ENCODE results near the gene OR2C3. TPM values are rescaled to one million over a fixed set of nuclear protein-coding genes. Genes with fewer than 3 reads are reported as not detected.

OR2C3 gene
- total RNA-seq, 1 experiment from 2014 or later, result not detected

DNA sequence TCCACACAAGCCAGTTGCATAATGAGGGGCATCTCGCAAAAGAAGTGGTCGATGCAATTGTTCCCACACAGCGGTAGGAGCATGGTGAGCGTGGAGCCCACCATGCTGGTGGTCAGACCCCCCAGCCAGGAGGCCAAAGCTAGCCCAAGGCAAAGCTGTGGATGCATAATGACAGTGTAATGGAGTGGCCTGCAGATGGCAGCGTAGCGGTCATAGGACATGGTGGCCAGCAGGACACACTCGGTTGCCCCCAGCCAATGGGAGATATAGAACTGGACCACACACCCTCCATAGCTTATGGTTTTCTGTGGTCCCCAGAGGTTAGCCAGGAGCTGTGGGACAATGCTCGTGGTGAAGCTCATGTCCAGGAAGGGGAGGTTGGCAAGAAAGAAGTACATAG, 4.3 kb downstream of the OR2C3 start:
- Histone ChIP-seq H3K27me3 (ENCODE audit: insufficient read depth, low read length) (0 out of 2 replicates have a peak, but pooled peaks cover 4% of the 10 kb centered on the region), H4K20me1 (ENCODE audit: insufficient read depth) (no peaks in the 10 kb centered on the region), H3K9ac (ENCODE audit: low read length) (no peak overlapping the region), H3K27ac (ENCODE audit: low read depth, low read length) (no peak overlapping the region), H2AFZ (ENCODE audit: low read depth, low read length, poor library complexity, severe bottlenecking) (no peak overlapping the region), H3K9me3 (ENCODE audit: control insufficient read depth in 1 of 2, insufficient read depth in 1 of 2, low read depth in 1 of 2, low read length in 2 of 2) (no peaks in the 10 kb centered on the region), H3K4me1 (ENCODE audit: control insufficient read depth in 1 of 2, insufficient read depth in 2 of 2, low read length in 2 of 2) (peaks cover 0 to 8% of the 10 kb centered on the region in 2 experiments; a peak in 1 of 4 replicates), H3K4me2 (ENCODE audit: low read length) (no peak overlapping the region), H3K4me3 (replicated peaks in 1 of 2; ENCODE audit: low read depth in 1 of 2, low read length in 2 of 2) (no peak overlapping the region), H3K79me2 (ENCODE audit: insufficient read depth, low read length) (no peaks in the 10 kb centered on the region), H3K9me2 (ENCODE audit: insufficient read depth) (no peaks in the 10 kb centered on the region), H3K36me3 (ENCODE audit: control insufficient read depth in 1 of 2, insufficient read depth in 2 of 2, low read length in 2 of 2) (no peaks in the 10 kb centered on the region)
- DNase-seq (ENCODE audit: low read depth, low spot score) (no peak), ATAC-seq (peak; percentile 81)
- ChIA-PET CTCF (no interaction called here), RAD21 (ENCODE audit: low non-redundant PET in 1 of 2, low total read pairs in 2 of 2, uncharacterized antibody in 2 of 2, unreplicated experiment in 2 of 2) (no interaction called here), POLR2A (no interaction called here)
- intact Hi-C loops (cut with micrococcal nuclease), result no loop called here
- TF ChIP-seq, protein P1, sequence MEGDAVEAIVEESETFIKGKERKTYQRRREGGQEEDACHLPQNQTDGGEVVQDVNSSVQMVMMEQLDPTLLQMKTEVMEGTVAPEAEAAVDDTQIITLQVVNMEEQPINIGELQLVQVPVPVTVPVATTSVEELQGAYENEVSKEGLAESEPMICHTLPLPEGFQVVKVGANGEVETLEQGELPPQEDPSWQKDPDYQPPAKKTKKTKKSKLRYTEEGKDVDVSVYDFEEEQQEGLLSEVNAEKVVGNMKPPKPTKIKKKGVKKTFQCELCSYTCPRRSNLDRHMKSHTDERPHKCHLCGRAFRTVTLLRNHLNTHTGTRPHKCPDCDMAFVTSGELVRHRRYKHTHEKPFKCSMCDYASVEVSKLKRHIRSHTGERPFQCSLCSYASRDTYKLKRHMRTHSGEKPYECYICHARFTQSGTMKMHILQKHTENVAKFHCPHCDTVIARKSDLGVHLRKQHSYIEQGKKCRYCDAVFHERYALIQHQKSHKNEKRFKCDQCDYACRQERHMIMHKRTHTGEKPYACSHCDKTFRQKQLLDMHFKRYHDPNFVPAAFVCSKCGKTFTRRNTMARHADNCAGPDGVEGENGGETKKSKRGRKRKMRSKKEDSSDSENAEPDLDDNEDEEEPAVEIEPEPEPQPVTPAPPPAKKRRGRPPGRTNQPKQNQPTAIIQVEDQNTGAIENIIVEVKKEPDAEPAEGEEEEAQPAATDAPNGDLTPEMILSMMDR (IDR thresholded peaks at IDR 0.05 in 2 of 3, conservative IDR thresholded peaks at IDR 0.05 in 1 of 3; ENCODE audit: borderline replicate concordance in 1 of 3, insufficient read depth in 1 of 3, low read depth in 2 of 3, low read length in 2 of 3), result peak in 2 of 3 experiments; percentile 41 to 43; a peak in 4 of 6 replicates
- TF ChIP-seq, protein P2, sequence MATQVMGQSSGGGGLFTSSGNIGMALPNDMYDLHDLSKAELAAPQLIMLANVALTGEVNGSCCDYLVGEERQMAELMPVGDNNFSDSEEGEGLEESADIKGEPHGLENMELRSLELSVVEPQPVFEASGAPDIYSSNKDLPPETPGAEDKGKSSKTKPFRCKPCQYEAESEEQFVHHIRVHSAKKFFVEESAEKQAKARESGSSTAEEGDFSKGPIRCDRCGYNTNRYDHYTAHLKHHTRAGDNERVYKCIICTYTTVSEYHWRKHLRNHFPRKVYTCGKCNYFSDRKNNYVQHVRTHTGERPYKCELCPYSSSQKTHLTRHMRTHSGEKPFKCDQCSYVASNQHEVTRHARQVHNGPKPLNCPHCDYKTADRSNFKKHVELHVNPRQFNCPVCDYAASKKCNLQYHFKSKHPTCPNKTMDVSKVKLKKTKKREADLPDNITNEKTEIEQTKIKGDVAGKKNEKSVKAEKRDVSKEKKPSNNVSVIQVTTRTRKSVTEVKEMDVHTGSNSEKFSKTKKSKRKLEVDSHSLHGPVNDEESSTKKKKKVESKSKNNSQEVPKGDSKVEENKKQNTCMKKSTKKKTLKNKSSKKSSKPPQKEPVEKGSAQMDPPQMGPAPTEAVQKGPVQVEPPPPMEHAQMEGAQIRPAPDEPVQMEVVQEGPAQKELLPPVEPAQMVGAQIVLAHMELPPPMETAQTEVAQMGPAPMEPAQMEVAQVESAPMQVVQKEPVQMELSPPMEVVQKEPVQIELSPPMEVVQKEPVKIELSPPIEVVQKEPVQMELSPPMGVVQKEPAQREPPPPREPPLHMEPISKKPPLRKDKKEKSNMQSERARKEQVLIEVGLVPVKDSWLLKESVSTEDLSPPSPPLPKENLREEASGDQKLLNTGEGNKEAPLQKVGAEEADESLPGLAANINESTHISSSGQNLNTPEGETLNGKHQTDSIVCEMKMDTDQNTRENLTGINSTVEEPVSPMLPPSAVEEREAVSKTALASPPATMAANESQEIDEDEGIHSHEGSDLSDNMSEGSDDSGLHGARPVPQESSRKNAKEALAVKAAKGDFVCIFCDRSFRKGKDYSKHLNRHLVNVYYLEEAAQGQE (IDR thresholded peaks at IDR 0.05; ENCODE audit: low read depth), result no peak
- BruUV-seq (replicated peaks), result no TSS peak

Measured in HCT116 (cell line).